Sciatic nerve (tissue), 2 donors: ENCODE measurements around the gene NDST3. TPM values are rescaled to one million over a fixed set of nuclear protein-coding genes. Genes with fewer than 3 reads are reported as not detected.
"Not testable (repeated sequence)": the region's sequence is repeated elsewhere in the genome, so short reads cannot be mapped to it uniquely, and the experiment has no call there.

Source experiments
- ATAC-seq: fragments of 200-7000 bp; cut with Tn5 transposase; one replicate; pipeline ENCODE4 v1.9.1; 2020; ENCODE audit warnings: mild to moderate bottlenecking, moderate library complexity
- DNase-seq: peaks from one replicate; pipeline ENCODE4 v3.0.0-alpha.2; 2020; ENCODE audit warnings: low spot score
- intact Hi-C: fragments of 100-400 bp; cut with DNase I; formaldehyde crosslinking; loops from one replicate; pipeline ENCODE4 v1.14.2; 2022
- total RNA-seq: library from RNA; stranded (reverse); fragmentation: NEBNext Ultra II Directional; extraction: Animal tissue kit (Norgen Biotek cat#: 25700); gene quantifications from one replicate; pipeline ENCODE4 v1.2.1, GENCODE V29; 2021
- donor health status: DM: no; HTN: no; CAD: no.
- donor health status: DM: no; HTN: no; CAD: no.

NDST3 gene
- total RNA-seq, 1 donor from 2014 or later: 0.89 TPM

DNA sequence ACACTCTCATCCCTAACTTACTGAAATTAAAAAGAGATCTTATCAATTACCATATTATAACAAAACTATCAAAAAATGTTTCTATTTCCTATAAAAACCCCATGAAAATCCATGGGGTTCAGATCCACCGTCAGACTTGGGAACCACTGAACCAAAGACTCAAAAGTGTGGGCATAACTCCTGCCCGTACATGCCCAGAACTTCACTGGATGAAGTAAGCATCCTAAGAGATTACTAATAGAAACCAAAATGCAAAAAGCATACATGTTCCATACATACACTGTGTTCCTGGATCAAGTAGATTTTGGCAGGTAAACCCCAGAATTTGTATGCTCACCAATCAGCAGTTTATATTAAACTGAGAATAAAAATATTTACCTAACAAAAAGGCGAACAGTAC, 252.4 kb downstream of the NDST3 start:
- DNase-seq (no peak), ATAC-seq (no peak)
- intact Hi-C loops: no loop called here

DNA sequence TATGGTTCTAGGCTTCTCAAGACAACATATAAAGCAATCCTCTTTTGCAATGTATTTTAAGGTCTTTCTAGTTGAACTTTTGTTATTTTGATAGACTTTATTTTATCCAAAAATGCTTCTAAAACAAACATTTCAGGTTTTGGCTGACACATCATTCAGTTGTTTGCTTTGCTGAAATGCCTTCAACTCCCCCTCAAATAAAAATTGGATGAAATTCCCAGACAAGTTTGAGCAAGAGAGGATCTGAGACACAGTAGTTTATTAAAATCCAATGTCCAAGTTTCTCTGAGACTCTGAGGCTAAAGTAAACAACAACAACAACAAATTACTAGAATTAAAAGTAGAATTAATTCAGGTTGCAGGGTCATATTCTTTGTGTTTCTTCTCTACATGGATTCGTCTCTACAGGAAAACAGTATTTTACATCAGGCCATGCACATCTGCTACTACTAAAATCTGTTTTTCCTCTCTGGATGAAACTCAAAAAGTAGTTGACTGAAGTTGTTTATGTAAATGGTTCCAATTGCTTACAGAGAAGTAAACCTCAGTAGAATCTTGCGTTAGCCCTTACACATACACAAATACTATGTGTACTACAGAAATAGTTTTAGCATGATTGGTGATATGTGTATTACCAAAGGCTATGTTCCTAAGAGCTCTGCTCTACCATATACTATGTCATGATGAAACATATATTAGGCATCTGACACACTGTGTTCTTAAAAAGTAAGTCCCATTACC, 253.6 kb downstream of the NDST3 start:
- intact Hi-C loops: no loop called here
- DNase-seq (no peak), ATAC-seq (no peak)

DNA sequence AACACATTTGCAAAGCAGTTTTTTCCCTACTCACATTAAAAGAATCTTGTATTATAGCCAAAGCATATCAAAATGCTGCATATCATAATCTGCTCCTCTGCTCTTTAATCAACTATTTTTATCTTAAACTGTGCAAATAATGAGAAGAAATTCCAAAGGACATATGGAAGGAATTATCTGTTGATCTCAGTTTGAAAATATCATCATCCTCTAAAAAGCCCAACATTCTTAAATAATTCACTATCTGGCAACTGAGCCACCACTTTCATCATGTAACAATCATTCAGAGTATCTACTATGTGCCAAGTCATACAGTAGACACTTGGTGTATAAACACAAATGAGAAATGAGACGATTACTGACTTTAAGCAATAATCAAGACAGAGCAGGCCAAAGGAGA, 255.5 kb downstream of the NDST3 start:
- intact Hi-C loops: no loop called here
- peak; percentile 59 for ATAC-seq
- DNase-seq: no peak

GRCh38 chr4:118290951-118291350, 256.7 kb downstream of the NDST3 start:
- ATAC-seq: no peak
- intact Hi-C loops: no loop called here
- no peak for DNase-seq

DNA sequence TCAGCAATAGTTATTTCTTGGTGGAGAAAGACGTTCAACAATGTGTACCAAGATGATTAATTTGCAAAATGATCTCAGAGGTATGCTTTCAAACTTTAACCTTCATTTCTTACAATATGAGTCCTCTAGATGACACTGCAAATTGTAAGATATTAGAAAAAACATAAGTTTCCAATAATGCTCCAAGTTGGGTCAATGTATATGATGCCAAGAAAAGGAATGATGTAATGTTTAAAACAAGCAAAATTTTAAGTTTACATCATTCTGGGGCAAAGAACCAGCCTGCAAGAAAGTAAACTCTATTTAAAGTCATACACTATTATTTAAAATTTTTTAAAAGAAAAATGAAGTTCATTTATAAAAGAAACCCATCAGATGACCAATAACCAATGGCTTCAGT, 262.4 kb downstream of the NDST3 start:
- DNase-seq (no peak), ATAC-seq (no peak)
- intact Hi-C loops: no loop called here

DNA sequence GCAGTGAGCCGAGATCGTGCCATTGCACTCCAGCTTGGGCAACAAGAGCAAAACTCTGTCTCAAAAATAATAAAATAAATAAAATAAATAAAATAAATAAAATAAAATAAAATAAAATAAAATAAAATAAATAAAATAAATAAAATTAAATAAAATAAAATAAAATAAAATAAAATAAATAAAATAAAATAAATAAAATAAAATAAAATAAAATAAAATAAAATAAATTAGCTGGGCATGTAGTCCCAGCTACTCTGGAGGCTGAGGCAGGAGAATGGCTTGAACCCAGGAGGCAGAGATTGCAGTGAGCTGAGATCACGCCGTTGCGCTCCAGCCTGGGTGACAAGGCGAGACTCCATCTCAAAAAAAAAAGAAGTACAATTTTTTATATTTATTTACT, 265.3 kb downstream of the NDST3 start:
- ATAC-seq, intact Hi-C loops: not testable (repeated sequence)

GRCh38 chr4:118307643-118308042, 273.4 kb downstream of the NDST3 start:
- intact Hi-C loops: no loop called here
- DNase-seq (no peak), ATAC-seq (no peak)

More for the DNA sequence above, 265.3 kb downstream of the NDST3 start:
- not testable (repeated sequence) for DNase-seq
